Measurements from ENCODE around the gene TIMMDC1.

The TIMMDC1 gene

GRCh38 chr3:119498186-119499011, at the start of gene TIMMDC1:
Gene TIMMDC1 (plus strand): TSS chr3:119498547. CDS start chr3:119498734, 187 bp downstream.
- DNase-seq: peak; percentile 97

- DNase-seq: no peak
Measured at GRCh38 chr3:119453822-119454221, 44.5 kb upstream of the TIMMDC1 start.

- DNase-seq: no peak
Measured at GRCh38 chr3:119456469-119456868, 41.9 kb upstream of the TIMMDC1 start.

- DNase-seq: no peak
Measured at GRCh38 chr3:119457246-119457645, 41.1 kb upstream of the TIMMDC1 start.

- DNase-seq: peak; percentile 97
Measured at GRCh38 chr3:119463171-119464169, 34.9 kb upstream of the TIMMDC1 start, which contains the start of gene TMEM39A. Gene TMEM39A (minus strand): TSS chr3:119463615. CDS start chr3:119462074, 1,541 bp downstream.

- no peak for DNase-seq
Measured at GRCh38 chr3:119468041-119468440, 30.3 kb upstream of the TIMMDC1 start.

GRCh38 chr3:119469418-119470189, 28.7 kb upstream of the TIMMDC1 start:
- DNase-seq: peak; percentile 4

GRCh38 chr3:119470866-119471265, 27.5 kb upstream of the TIMMDC1 start:
- no peak for DNase-seq

- DNase-seq: no peak
Measured at GRCh38 chr3:119481079-119481478, 17.3 kb upstream of the TIMMDC1 start.

- no peak for DNase-seq
Measured at GRCh38 chr3:119483101-119483500, 15.2 kb upstream of the TIMMDC1 start.

GRCh38 chr3:119485563-119485962, 12.8 kb upstream of the TIMMDC1 start:
- DNase-seq: no peak

GRCh38 chr3:119490153-119490552, 8.2 kb upstream of the TIMMDC1 start:
- DNase-seq: no peak

GRCh38 chr3:119492128-119492527, 6.2 kb upstream of the TIMMDC1 start:
- DNase-seq: no peak

- no peak for DNase-seq
Measured at GRCh38 chr3:119492810-119493209, 5.5 kb upstream of the TIMMDC1 start.

GRCh38 chr3:119494597-119494996, 3.8 kb upstream of the TIMMDC1 start:
- DNase-seq: no peak

GRCh38 chr3:119497820-119498185, 544 bp upstream of the TIMMDC1 start:
- no peak for DNase-seq

- DNase-seq: no peak
Measured at GRCh38 chr3:119500265-119500664, 1.9 kb downstream of the TIMMDC1 start.

- DNase-seq: no peak
Measured at GRCh38 chr3:119500901-119501300, 2.6 kb downstream of the TIMMDC1 start.

GRCh38 chr3:119506631-119507030, 8.3 kb downstream of the TIMMDC1 start:
- DNase-seq: no peak

GRCh38 chr3:119507404-119507803, 9.1 kb downstream of the TIMMDC1 start:
- no peak for DNase-seq

- peak; percentile 12 for DNase-seq
Measured at GRCh38 chr3:119508172-119508845, 10.0 kb downstream of the TIMMDC1 start.

GRCh38 chr3:119510690-119511089, 12.3 kb downstream of the TIMMDC1 start:
- no peak for DNase-seq

Data from CD4-positive, alpha-beta T cell treated with Interleukin-4 for 4 hours (primary cell).